DND-41 (cell line): ENCODE measurements around the gene CEACAM1.

Source experiments
- ATAC-seq: fragments of 200-7000 bp; cut with Tn5 transposase; 3 replicates; pipeline ENCODE4 v1.9.1; 2021; ENCODE audit warnings: low read depth; ENCODE audit not compliant: insufficient read depth
- DNase-seq: peaks from one replicate; pipeline ENCODE4 v3.0.0-alpha.2; 2020
- H2AFZ ChIP-seq: 2 replicates; pipeline ENCODE4 v1.6.0; 2012; ENCODE audit warnings: low read depth, low read length
- H3K27ac ChIP-seq: 2 replicates; pipeline ENCODE4 v1.5.1; 2012; ENCODE audit warnings: low read length, inconsistent platforms
- H3K27me3 ChIP-seq: fragments of 200-600 bp; sonication (generic); 2 replicates; pipeline ENCODE4 v1.6.0; 2012; ENCODE audit warnings: low read length, mild to moderate bottlenecking, inconsistent platforms; ENCODE audit not compliant: insufficient read depth, poor library complexity
- H3K36me3 ChIP-seq: 2 replicates; pipeline ENCODE4 v1.5.1; 2012; ENCODE audit warnings: low read length, inconsistent platforms; ENCODE audit not compliant: insufficient read depth
- H3K4me1 ChIP-seq: 2 replicates; pipeline ENCODE4 v1.5.1; 2012; ENCODE audit warnings: mild to moderate bottlenecking, low read length; ENCODE audit not compliant: insufficient read depth
- H3K4me2 ChIP-seq: 2 replicates; pipeline ENCODE4 v1.6.0; 2012; ENCODE audit warnings: mild to moderate bottlenecking, moderate library complexity, low read length, inconsistent platforms; ENCODE audit not compliant: insufficient read depth
- H3K4me3 ChIP-seq, 2 experiments: fragments of 200-600 bp in 1 of 2; shearing (Covaris generic) in 1 of 2; 2 replicates each; pipeline ENCODE4 v1.5.1; 2012 to 2016; ENCODE audit warnings: inconsistent platforms in 2 of 2, low read length in 2 of 2, mild to moderate bottlenecking in 2 of 2, low read depth in 1 of 2, moderate library complexity in 1 of 2
- H3K79me2 ChIP-seq: 2 replicates; pipeline ENCODE4 v1.6.0; 2012; ENCODE audit warnings: low read length, inconsistent platforms; ENCODE audit not compliant: insufficient read depth
- H3K9ac ChIP-seq: 2 replicates; pipeline ENCODE4 v1.6.0; 2012; ENCODE audit warnings: low read depth, mild to moderate bottlenecking, inconsistent platforms, low read length, moderate library complexity
- H3K9me3 ChIP-seq: 2 replicates; pipeline ENCODE4 v1.5.1; 2012; ENCODE audit warnings: low read length, moderate library complexity, mild to moderate bottlenecking, inconsistent platforms; ENCODE audit not compliant: insufficient read depth, severe bottlenecking
- H4K20me1 ChIP-seq: 2 replicates; pipeline ENCODE4 v1.6.0; 2012; ENCODE audit warnings: low read length; ENCODE audit not compliant: insufficient read depth
- CTCF ChIP-seq: IDR thresholded peaks from 2 replicates; pipeline ENCODE4 v1.5.1; 2012; ENCODE audit warnings: borderline replicate concordance, low read length, moderate library complexity, mild to moderate bottlenecking; ENCODE audit not compliant: poor library complexity, severe bottlenecking; ENCODE audit errors: extremely low read depth
- EZH2 ChIP-seq: IDR thresholded peaks from 3 replicates; pipeline ENCODE4 v1.6.1; 2012; ENCODE audit warnings: borderline replicate concordance, low read depth, mild to moderate bottlenecking, moderate library complexity, low read length, inconsistent platforms; ENCODE audit not compliant: severe bottlenecking

Gene CEACAM1

DNA sequence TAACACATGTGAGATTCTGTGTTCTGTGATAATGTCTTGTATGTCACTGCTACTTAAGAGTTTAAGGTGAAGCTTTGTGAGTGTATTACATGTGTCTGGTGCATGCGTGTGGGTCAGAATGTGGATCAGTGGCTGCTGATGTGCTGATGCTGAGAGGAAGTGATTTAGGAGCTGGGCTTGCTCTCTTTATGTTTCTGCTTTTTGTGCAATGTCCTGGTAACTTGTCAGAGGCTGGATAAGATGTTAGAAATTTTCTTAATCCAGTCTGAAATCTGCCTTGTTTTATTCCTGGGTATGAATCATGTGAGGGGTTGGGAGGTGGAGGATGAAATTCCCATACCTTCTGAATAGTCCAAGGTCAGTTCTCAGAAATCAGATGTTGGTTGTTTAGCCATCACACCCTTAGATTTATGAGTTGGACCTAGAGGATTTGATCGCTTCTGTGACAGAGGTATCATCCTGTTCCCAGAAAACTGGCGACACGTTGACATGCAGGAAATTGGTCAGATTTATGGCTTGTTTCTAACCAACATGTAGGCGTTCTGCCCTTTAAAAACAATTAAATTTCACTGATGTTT is 61.0 kb downstream of the CEACAM1 start:
- no peak overlapping the region for H3K4me3 ChIP-seq
- ATAC-seq = no peak
- H3K4me1 ChIP-seq = no peaks in the 10 kb centered on the region
- no peak overlapping the region for H3K9ac ChIP-seq
- DNase-seq = no peak
- H3K27ac ChIP-seq = no peak overlapping the region
- no peaks in the 10 kb centered on the region for H3K9me3 ChIP-seq
- no peaks in the 10 kb centered on the region for H3K27me3 ChIP-seq
- no peak overlapping the region for H2AFZ ChIP-seq
- no peak overlapping the region for H3K4me2 ChIP-seq
- TF ChIP-seq EZH2 = no peak
- TF ChIP-seq CTCF = no peak
- no peaks in the 10 kb centered on the region for H3K79me2 ChIP-seq
- H4K20me1 ChIP-seq = no peaks in the 10 kb centered on the region
- no peaks in the 10 kb centered on the region for H3K36me3 ChIP-seq

DNA sequence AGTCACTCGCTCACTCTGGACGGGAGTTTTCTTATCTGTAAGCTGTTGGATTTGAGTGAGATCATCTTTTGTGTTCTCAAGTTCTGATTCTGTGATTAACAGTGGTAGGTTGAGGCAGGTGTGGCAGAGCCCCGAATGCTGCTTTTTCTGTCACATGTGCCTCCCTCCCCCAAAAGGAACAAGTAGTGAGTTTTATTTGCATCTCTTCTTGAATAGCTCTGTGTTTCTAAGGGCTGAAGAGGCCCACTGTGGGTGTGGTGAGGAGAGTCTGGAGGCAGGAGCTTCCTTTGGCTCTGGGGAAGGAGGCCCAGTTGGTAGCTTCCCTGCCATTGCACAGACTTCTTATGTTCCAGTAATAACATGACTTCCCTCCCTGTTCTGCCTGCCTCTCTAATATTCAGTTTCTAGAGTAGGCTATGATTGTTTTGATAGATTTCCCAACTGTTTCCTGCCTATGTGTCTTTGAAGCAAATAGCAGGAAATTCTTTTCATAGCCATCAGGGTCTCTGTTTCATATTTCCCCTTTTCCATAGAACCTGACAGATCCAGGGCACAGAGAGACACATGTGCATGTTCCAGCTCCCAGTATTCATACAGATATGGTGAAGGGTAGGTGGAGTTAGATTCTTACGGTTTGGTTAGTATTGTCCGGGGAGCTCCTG is 61.6 kb downstream of the CEACAM1 start:
- no peak overlapping the region for H3K4me2 ChIP-seq
- H3K4me3 ChIP-seq = no peak overlapping the region
- H3K9me3 ChIP-seq = no peaks in the 10 kb centered on the region
- H2AFZ ChIP-seq = no peak overlapping the region
- DNase-seq (no peak), ATAC-seq (no peak)
- no peaks in the 10 kb centered on the region for H3K36me3 ChIP-seq
- H3K27me3 ChIP-seq = no peaks in the 10 kb centered on the region
- TF ChIP-seq CTCF (no peak), EZH2 (no peak)
- no peaks in the 10 kb centered on the region for H3K79me2 ChIP-seq
- no peaks in the 10 kb centered on the region for H4K20me1 ChIP-seq
- H3K27ac ChIP-seq = no peak overlapping the region
- H3K9ac ChIP-seq = no peak overlapping the region
- H3K4me1 ChIP-seq = no peaks in the 10 kb centered on the region

- no peak overlapping the region for H2AFZ ChIP-seq
- no peaks in the 10 kb centered on the region for H4K20me1 ChIP-seq
- H3K36me3 ChIP-seq = no peaks in the 10 kb centered on the region
- ATAC-seq (no peak), DNase-seq (no peak)
- H3K27ac ChIP-seq = no peak overlapping the region
- TF ChIP-seq CTCF (no peak), EZH2 (no peak)
- no peaks in the 10 kb centered on the region for H3K79me2 ChIP-seq
- no peak overlapping the region for H3K9ac ChIP-seq
- no peak overlapping the region for H3K4me2 ChIP-seq
- H3K4me1 ChIP-seq = no peaks in the 10 kb centered on the region
- no peak overlapping the region for H3K4me3 ChIP-seq
- H3K27me3 ChIP-seq = no peaks in the 10 kb centered on the region
- no peaks in the 10 kb centered on the region for H3K9me3 ChIP-seq
Measured at GRCh38 chr19:42465827-42466280, 62.4 kb downstream of the CEACAM1 start.
